GM18868 (cell line): ENCODE measurements around the gene ANKRD37.

ENCODE experiments used
- ATAC-seq: cut with Tn5 transposase; IDR thresholded peaks from one replicate; pipeline ENCODE4 v1.9.1; 2021; ENCODE audit warnings: mild to moderate bottlenecking, moderate library complexity; ENCODE audit not compliant: unreplicated experiment

Gene ANKRD37

GRCh38 chr4:185396724-185397385 is at the start of gene ANKRD37:
ANKRD37 (plus strand) TSS chr4:185396841; CDS start chr4:185396924, 83 bp downstream.
- no peak for ATAC-seq

- no peak for ATAC-seq
These were observed 49.6 kb upstream of the ANKRD37 start for GRCh38 chr4:185346975-185347601.

- no peak for ATAC-seq
These were observed 45.0 kb upstream of the ANKRD37 start for GRCh38 chr4:185351691-185352090.

GRCh38 chr4:185352202-185352601 is 44.4 kb upstream of the ANKRD37 start:
- ATAC-seq = no peak

- ATAC-seq = no peak
These were observed 43.9 kb upstream of the ANKRD37 start for GRCh38 chr4:185352741-185353140.

GRCh38 chr4:185357211-185357610 is 39.4 kb upstream of the ANKRD37 start:
- no peak for ATAC-seq

- no peak for ATAC-seq
These were observed 38.8 kb upstream of the ANKRD37 start for GRCh38 chr4:185357733-185358440.

GRCh38 chr4:185358514-185358913 is 38.1 kb upstream of the ANKRD37 start:
- ATAC-seq = peak; percentile 56

- ATAC-seq = no peak
These were observed 37.7 kb upstream of the ANKRD37 start for GRCh38 chr4:185358959-185359358.

- ATAC-seq = no peak
These were observed 36.7 kb upstream of the ANKRD37 start for GRCh38 chr4:185359767-185360446.

GRCh38 chr4:185361872-185362271 is 34.8 kb upstream of the ANKRD37 start:
- ATAC-seq = no peak

- ATAC-seq = peak; percentile 82
These were observed 34.1 kb upstream of the ANKRD37 start for GRCh38 chr4:185362570-185362969.

GRCh38 chr4:185363251-185363650 is 33.4 kb upstream of the ANKRD37 start:
- ATAC-seq = no peak

- no peak for ATAC-seq
These were observed 31.8 kb upstream of the ANKRD37 start for GRCh38 chr4:185364886-185365285.

- ATAC-seq = no peak
These were observed 26.9 kb upstream of the ANKRD37 start for GRCh38 chr4:185369731-185370130.

- ATAC-seq = no peak
These were observed 26.2 kb upstream of the ANKRD37 start for GRCh38 chr4:185370268-185370949.

- no peak for ATAC-seq
These were observed 24.9 kb upstream of the ANKRD37 start for GRCh38 chr4:185371702-185372101.

GRCh38 chr4:185374027-185374426 is 22.6 kb upstream of the ANKRD37 start:
- no peak for ATAC-seq

GRCh38 chr4:185374573-185374972 is 22.1 kb upstream of the ANKRD37 start:
- ATAC-seq = no peak

GRCh38 chr4:185378264-185378663 is 18.4 kb upstream of the ANKRD37 start:
- ATAC-seq = no peak
